ENCODE data around the gene CALM1.

GRCh38 chr14:90421632-90422020 is 24.8 kb downstream of the CALM1 start:
- TF ChIP-seq TOX (CRISPR knock-in tag; IDR thresholded peaks at IDR 0.05; ENCODE audit: borderline replicate concordance) (no peak), ARNTL (CRISPR knock-in tag; IDR thresholded peaks at IDR 0.05; ENCODE audit: borderline replicate concordance, low read depth) (no peak), ISL1 (CRISPR knock-in tag; IDR thresholded peaks at IDR 0.05) (no peak), ZFP3 (CRISPR knock-in tag; IDR thresholded peaks at IDR 0.05) (no peak), TSHZ2 (CRISPR knock-in tag; IDR thresholded peaks at IDR 0.05) (no peak), CSDC2 (CRISPR knock-in tag; IDR thresholded peaks at IDR 0.05) (no peak), ZNF70 (CRISPR knock-in tag; IDR thresholded peaks at IDR 0.05) (no peak), SNAI2 (CRISPR knock-in tag; IDR thresholded peaks at IDR 0.05) (no peak)
- TF ChIP-seq, protein P1, sequence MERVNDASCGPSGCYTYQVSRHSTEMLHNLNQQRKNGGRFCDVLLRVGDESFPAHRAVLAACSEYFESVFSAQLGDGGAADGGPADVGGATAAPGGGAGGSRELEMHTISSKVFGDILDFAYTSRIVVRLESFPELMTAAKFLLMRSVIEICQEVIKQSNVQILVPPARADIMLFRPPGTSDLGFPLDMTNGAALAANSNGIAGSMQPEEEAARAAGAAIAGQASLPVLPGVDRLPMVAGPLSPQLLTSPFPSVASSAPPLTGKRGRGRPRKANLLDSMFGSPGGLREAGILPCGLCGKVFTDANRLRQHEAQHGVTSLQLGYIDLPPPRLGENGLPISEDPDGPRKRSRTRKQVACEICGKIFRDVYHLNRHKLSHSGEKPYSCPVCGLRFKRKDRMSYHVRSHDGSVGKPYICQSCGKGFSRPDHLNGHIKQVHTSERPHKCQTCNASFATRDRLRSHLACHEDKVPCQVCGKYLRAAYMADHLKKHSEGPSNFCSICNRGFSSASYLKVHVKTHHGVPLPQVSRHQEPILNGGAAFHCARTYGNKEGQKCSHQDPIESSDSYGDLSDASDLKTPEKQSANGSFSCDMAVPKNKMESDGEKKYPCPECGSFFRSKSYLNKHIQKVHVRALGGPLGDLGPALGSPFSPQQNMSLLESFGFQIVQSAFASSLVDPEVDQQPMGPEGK (CRISPR knock-in tag; IDR thresholded peaks at IDR 0.05; ENCODE audit: borderline replicate concordance), result no peak
- TF ChIP-seq, protein P2, sequence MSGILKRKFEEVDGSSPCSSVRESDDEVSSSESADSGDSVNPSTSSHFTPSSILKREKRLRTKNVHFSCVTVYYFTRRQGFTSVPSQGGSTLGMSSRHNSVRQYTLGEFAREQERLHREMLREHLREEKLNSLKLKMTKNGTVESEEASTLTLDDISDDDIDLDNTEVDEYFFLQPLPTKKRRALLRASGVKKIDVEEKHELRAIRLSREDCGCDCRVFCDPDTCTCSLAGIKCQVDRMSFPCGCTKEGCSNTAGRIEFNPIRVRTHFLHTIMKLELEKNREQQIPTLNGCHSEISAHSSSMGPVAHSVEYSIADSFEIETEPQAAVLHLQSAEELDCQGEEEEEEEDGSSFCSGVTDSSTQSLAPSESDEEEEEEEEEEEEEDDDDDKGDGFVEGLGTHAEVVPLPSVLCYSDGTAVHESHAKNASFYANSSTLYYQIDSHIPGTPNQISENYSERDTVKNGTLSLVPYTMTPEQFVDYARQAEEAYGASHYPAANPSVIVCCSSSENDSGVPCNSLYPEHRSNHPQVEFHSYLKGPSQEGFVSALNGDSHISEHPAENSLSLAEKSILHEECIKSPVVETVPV (CRISPR knock-in tag; IDR thresholded peaks at IDR 0.05), result no peak
